ENCODE results near the gene SLC39A6. TPM values are rescaled to one million over a fixed set of nuclear protein-coding genes. Genes with fewer than 3 reads are reported as not detected.

The SLC39A6 gene
- total RNA-seq, 1 experiment from 2014 or later: 70.5 TPM

DNA sequence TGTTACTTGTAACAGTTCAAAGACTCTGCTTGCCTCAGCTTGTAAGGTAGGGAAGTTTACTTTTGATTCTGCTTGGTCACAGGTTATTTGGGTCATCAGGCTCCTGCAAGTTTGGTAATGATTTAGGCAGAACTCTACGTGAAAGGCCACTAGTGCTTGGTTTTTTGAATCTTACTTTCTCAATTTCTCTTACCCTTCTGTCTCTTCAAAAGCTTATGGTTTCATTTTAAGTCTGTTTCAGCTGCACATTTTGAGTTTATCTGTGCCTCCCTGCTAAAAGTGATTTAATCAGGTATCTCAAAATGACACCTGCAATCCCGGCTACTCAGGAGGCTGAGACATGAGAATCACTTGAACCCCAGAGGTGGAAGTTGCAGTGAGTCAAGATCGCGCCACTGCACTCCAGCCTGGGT, 31.8 kb upstream of the SLC39A6 start:
- ATAC-seq: no peak

More for the DNA sequence above, 31.8 kb upstream of the SLC39A6 start:
- POLR2A ChIA-PET: no interaction called here
- H3K27ac ChIP-seq (ENCODE audit: low read depth, low read length): no peak overlapping the region
- H2AFZ ChIP-seq (ENCODE audit: low read depth, low read length, poor library complexity, severe bottlenecking): no peak overlapping the region
- H4K20me1 ChIP-seq (ENCODE audit: insufficient read depth): no peaks in the 10 kb centered on the region
- H3K4me1 ChIP-seq (ENCODE audit: control insufficient read depth in 1 of 2, insufficient read depth in 2 of 2, low read length in 2 of 2): no peaks in the 10 kb centered on the region
- peaks cover 54 to 67% of the 10 kb centered on the region in 2 experiments for H3K36me3 ChIP-seq (ENCODE audit: control insufficient read depth in 1 of 2, insufficient read depth in 2 of 2, low read length in 2 of 2)
- no TSS peak for BruUV-seq (replicated peaks)
- no peaks in the 10 kb centered on the region for H3K9me3 ChIP-seq (ENCODE audit: control insufficient read depth in 1 of 2, insufficient read depth in 1 of 2, low read depth in 1 of 2, low read length in 2 of 2)
- peaks cover 31% of the 10 kb centered on the region for H3K79me2 ChIP-seq (ENCODE audit: insufficient read depth, low read length)
- RAD21 ChIA-PET (ENCODE audit: low non-redundant PET in 1 of 2, low total read pairs in 2 of 2, uncharacterized antibody in 2 of 2, unreplicated experiment in 2 of 2): no interaction called here
- H3K4me3 ChIP-seq (replicated peaks in 1 of 2; ENCODE audit: low read depth in 1 of 2, low read length in 2 of 2): no peak overlapping the region
- TF ChIP-seq, protein P1, sequence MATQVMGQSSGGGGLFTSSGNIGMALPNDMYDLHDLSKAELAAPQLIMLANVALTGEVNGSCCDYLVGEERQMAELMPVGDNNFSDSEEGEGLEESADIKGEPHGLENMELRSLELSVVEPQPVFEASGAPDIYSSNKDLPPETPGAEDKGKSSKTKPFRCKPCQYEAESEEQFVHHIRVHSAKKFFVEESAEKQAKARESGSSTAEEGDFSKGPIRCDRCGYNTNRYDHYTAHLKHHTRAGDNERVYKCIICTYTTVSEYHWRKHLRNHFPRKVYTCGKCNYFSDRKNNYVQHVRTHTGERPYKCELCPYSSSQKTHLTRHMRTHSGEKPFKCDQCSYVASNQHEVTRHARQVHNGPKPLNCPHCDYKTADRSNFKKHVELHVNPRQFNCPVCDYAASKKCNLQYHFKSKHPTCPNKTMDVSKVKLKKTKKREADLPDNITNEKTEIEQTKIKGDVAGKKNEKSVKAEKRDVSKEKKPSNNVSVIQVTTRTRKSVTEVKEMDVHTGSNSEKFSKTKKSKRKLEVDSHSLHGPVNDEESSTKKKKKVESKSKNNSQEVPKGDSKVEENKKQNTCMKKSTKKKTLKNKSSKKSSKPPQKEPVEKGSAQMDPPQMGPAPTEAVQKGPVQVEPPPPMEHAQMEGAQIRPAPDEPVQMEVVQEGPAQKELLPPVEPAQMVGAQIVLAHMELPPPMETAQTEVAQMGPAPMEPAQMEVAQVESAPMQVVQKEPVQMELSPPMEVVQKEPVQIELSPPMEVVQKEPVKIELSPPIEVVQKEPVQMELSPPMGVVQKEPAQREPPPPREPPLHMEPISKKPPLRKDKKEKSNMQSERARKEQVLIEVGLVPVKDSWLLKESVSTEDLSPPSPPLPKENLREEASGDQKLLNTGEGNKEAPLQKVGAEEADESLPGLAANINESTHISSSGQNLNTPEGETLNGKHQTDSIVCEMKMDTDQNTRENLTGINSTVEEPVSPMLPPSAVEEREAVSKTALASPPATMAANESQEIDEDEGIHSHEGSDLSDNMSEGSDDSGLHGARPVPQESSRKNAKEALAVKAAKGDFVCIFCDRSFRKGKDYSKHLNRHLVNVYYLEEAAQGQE (IDR thresholded peaks at IDR 0.05; ENCODE audit: low read depth): no peak
- TF ChIP-seq ZFX (IDR thresholded peaks at IDR 0.05): no peak
- no peak for TF ChIP-seq POLR2A (IDR thresholded peaks at IDR 0.05; ENCODE audit: borderline replicate concordance, extremely low read depth, insufficient read depth, insufficient read length)
- no peak for TF ChIP-seq SP1 (IDR thresholded peaks at IDR 0.05; ENCODE audit: low read depth)
- no peak for TF ChIP-seq SIN3A (IDR thresholded peaks at IDR 0.05; ENCODE audit: low read depth)
- TF ChIP-seq FOSL1 (IDR thresholded peaks at IDR 0.05; ENCODE audit: low read depth): no peak
- TF ChIP-seq, protein P2, sequence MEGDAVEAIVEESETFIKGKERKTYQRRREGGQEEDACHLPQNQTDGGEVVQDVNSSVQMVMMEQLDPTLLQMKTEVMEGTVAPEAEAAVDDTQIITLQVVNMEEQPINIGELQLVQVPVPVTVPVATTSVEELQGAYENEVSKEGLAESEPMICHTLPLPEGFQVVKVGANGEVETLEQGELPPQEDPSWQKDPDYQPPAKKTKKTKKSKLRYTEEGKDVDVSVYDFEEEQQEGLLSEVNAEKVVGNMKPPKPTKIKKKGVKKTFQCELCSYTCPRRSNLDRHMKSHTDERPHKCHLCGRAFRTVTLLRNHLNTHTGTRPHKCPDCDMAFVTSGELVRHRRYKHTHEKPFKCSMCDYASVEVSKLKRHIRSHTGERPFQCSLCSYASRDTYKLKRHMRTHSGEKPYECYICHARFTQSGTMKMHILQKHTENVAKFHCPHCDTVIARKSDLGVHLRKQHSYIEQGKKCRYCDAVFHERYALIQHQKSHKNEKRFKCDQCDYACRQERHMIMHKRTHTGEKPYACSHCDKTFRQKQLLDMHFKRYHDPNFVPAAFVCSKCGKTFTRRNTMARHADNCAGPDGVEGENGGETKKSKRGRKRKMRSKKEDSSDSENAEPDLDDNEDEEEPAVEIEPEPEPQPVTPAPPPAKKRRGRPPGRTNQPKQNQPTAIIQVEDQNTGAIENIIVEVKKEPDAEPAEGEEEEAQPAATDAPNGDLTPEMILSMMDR (IDR thresholded peaks at IDR 0.05 in 2 of 3, conservative IDR thresholded peaks at IDR 0.05 in 1 of 3; ENCODE audit: borderline replicate concordance in 1 of 3, insufficient read depth in 1 of 3, low read depth in 2 of 3, low read length in 2 of 3): no peak
- TF ChIP-seq, protein P3, sequence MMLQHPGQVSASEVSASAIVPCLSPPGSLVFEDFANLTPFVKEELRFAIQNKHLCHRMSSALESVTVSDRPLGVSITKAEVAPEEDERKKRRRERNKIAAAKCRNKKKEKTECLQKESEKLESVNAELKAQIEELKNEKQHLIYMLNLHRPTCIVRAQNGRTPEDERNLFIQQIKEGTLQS (IDR thresholded peaks at IDR 0.05): no peak
- TF ChIP-seq EZH2phosphoT487 (IDR thresholded peaks at IDR 0.05; ENCODE audit: borderline replicate concordance): no peak
- TF ChIP-seq TCF7L2 (IDR thresholded peaks at IDR 0.05; ENCODE audit: borderline replicate concordance, extremely low read depth, insufficient read depth, insufficient read length): no peak
- TF ChIP-seq, protein P4, sequence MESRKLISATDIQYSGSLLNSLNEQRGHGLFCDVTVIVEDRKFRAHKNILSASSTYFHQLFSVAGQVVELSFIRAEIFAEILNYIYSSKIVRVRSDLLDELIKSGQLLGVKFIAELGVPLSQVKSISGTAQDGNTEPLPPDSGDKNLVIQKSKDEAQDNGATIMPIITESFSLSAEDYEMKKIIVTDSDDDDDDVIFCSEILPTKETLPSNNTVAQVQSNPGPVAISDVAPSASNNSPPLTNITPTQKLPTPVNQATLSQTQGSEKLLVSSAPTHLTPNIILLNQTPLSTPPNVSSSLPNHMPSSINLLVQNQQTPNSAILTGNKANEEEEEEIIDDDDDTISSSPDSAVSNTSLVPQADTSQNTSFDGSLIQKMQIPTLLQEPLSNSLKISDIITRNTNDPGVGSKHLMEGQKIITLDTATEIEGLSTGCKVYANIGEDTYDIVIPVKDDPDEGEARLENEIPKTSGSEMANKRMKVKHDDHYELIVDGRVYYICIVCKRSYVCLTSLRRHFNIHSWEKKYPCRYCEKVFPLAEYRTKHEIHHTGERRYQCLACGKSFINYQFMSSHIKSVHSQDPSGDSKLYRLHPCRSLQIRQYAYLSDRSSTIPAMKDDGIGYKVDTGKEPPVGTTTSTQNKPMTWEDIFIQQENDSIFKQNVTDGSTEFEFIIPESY (IDR thresholded peaks at IDR 0.05; ENCODE audit: extremely low read depth, insufficient replicate concordance, low read length): no peak
- no peak for TF ChIP-seq EZH2 (IDR thresholded peaks at IDR 0.05)
- no peak for TF ChIP-seq RAD21 (IDR thresholded peaks at IDR 0.05; ENCODE audit: low read depth)
- no peak for TF ChIP-seq ZNF274 (IDR thresholded peaks at IDR 0.05; ENCODE audit: low read depth, low read length)
- no peak for TF ChIP-seq SRF (IDR thresholded peaks at IDR 0.05; ENCODE audit: low read depth)
- TF ChIP-seq, protein P5, sequence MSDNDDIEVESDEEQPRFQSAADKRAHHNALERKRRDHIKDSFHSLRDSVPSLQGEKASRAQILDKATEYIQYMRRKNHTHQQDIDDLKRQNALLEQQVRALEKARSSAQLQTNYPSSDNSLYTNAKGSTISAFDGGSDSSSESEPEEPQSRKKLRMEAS (IDR thresholded peaks at IDR 0.05): no peak
- H3K27me3 ChIP-seq (ENCODE audit: insufficient read depth, low read length): no peaks in the 10 kb centered on the region
- no peak overlapping the region for H3K4me2 ChIP-seq (ENCODE audit: low read length)
- no peak overlapping the region for H3K9ac ChIP-seq (ENCODE audit: low read length)
- H3K9me2 ChIP-seq (ENCODE audit: insufficient read depth): no peaks in the 10 kb centered on the region
- CTCF ChIA-PET: no interaction called here
- intact Hi-C loops (cut with micrococcal nuclease): no loop called here
- DNase-seq (ENCODE audit: low read depth, low spot score): no peak

Data from HCT116 (cell line).